GM12891 (cell line): Measurements from ENCODE around the gene EPYC.

Experiments
- DNase-seq: peaks from one replicate; pipeline ENCODE4 v3.0.0; 2011; ENCODE audit warnings: low spot score; ENCODE audit not compliant: insufficient read length
- FAIRE-seq: peaks from 2 replicates; lab custom pipeline; 2011; peaks lifted over from hg19 to GRCh38; lab: Jason Lieb, UNC
- PAX5 ChIP-seq: IDR thresholded peaks from 2 replicates; pipeline ENCODE4 v1.6.1; 2011; ENCODE audit warnings: low read length, moderate library complexity, mild to moderate bottlenecking; ENCODE audit not compliant: insufficient read depth, severe bottlenecking
- POLR2A ChIP-seq: IDR thresholded peaks from 2 replicates; pipeline ENCODE4 v1.6.1; 2011; ENCODE audit warnings: low read depth, low read length, control low read depth
- POLR2AphosphoS5 ChIP-seq: IDR thresholded peaks from 2 replicates; pipeline ENCODE4 v1.6.1; 2011; ENCODE audit warnings: low read depth, low read length, control low read depth
- POU2F2 ChIP-seq: IDR thresholded peaks from 2 replicates; pipeline ENCODE4 v1.6.1; 2011; ENCODE audit warnings: low read depth, mild to moderate bottlenecking, control low read depth, low read length, moderate library complexity
- SPI1 ChIP-seq: IDR thresholded peaks from 2 replicates; pipeline ENCODE4 v1.6.1; 2011; ENCODE audit warnings: low read depth, low read length, control low read depth
- TAF1 ChIP-seq: IDR thresholded peaks from 2 replicates; pipeline ENCODE4 v1.6.1; 2011; ENCODE audit warnings: low read depth, low read length, control low read depth

Gene EPYC

DNA sequence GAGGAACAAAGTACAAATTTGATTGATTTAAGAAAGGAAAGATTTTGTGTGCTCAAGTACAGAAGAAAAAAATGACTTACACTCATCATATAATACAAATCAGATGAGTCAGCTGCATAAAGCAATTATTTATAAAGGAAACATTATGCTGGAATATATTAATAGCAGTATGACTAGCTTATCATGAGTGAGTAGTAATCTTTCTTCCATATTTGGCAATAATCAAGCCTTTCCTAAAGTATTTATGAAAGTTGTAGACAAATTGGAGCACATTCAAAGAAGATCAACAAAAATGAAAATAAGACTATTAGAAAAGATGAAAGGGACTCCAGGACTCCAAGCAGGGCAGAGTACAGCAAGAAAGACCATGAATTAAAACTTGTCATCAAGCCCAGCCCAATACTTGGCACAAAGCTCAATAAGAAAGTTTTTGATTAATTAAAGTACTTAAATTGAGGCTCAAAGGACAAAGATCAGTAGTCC, 82.6 kb downstream of the EPYC start:
- no peak for TF ChIP-seq SPI1
- no peak for TF ChIP-seq POLR2AphosphoS5
- TF ChIP-seq POLR2A, result no peak
- no peak for TF ChIP-seq POU2F2
- no peak for TF ChIP-seq TAF1
- no peak for TF ChIP-seq PAX5
- no peak for DNase-seq
- FAIRE-seq, result no peak

GRCh38 chr12:90921536-90921935, 83.2 kb downstream of the EPYC start:
- FAIRE-seq (no peak), DNase-seq (no peak)
- TF ChIP-seq POLR2AphosphoS5 (no peak), PAX5 (no peak)

DNA sequence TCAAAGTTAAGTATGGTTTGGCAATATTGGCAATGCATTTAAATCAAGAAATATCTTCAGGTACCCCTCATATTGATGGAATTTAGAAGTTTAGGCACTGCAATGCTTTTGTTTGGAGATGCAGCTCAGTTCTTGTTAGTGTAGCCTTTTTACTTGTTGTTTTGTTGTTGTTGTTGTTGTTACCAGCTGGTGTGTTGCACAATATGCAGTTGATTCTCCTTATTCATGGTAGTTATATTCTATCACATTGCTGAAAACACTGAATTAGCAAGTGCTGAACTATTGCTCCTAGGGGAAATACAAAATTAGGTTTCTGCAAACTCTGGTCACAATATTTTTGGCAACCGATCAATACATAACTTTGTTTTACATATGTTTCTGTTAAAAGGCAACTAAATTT, 84.5 kb downstream of the EPYC start:
- no peak for FAIRE-seq

DNA sequence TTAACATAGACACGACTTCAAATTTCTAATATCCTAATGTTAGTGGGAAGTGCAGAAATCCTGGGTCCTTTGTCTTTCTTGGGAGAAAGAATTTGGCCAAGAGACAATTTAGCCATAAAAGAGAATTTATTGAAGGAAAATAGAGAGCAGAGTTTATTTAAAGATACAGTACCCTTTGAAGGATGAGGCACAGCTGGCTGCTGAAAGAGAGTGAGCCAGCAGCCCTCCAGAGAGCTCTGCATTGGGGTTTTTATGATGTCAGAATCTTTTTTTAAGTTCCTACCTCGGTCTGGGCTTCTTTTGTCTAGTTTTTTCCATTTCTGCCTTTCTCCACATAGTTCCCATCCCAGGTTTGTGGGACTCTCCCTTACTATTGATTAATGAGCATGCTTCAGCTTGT, 87.3 kb downstream of the EPYC start:
- FAIRE-seq (no peak), DNase-seq (no peak)
- TF ChIP-seq PAX5, result no peak
- no peak for TF ChIP-seq SPI1
- TF ChIP-seq POLR2A, result no peak
- no peak for TF ChIP-seq TAF1
- TF ChIP-seq POU2F2, result no peak
- no peak for TF ChIP-seq POLR2AphosphoS5

More for the DNA sequence above, 84.5 kb downstream of the EPYC start:
- TF ChIP-seq POLR2AphosphoS5, result no peak
- TF ChIP-seq PAX5, result no peak
- no peak for TF ChIP-seq SPI1
- TF ChIP-seq POLR2A, result no peak
- TF ChIP-seq POU2F2, result no peak
- no peak for TF ChIP-seq TAF1
- DNase-seq, result no peak

DNA sequence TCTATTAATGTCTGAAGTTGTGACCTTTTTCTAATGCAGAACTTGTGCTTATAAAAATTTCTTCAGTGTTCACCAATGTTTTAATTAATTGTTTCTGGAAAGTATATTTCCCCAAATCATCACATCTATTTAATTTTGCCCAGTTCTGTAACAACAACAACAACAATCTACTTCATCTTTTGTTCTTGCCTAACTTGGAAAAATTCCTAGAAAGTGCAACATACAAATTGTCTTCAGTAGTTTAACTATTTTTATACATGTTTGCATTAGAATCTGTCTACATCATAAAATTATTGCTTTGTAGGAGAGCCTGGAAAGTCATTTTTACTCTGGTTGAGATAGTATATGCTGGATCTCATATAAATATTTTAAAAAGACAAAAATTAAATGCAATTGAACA, 88.3 kb downstream of the EPYC start:
- FAIRE-seq (no peak), DNase-seq (no peak)
- no peak for TF ChIP-seq POLR2A

GRCh38 chr12:90915353-90915752, 89.4 kb downstream of the EPYC start:
- FAIRE-seq (no peak), DNase-seq (no peak)
- TF ChIP-seq SPI1, result peak; percentile 13; the same call in 1 of the 2 replicates
- TF ChIP-seq POLR2A, result no peak
- no peak for TF ChIP-seq TAF1
- TF ChIP-seq PAX5, result no peak
- TF ChIP-seq POU2F2, result no peak
- no peak for TF ChIP-seq POLR2AphosphoS5
